Sciatic nerve (tissue), 2 donors: ENCODE measurements around the gene CCL24. TPM values are rescaled to one million over a fixed set of nuclear protein-coding genes. Genes with fewer than 3 reads are reported as not detected.
A peak's percentile ranks its signal among the peaks of the same experiment; 100 is the strongest.
"Not testable (repeated sequence)": the region's sequence is repeated elsewhere in the genome, so short reads cannot be mapped to it uniquely, and the experiment has no call there.

ENCODE experiments used
- ATAC-seq: fragments of 200-7000 bp; cut with Tn5 transposase; one replicate; pipeline ENCODE4 v1.9.1; 2020; ENCODE audit warnings: mild to moderate bottlenecking, moderate library complexity
- DNase-seq: peaks from one replicate; pipeline ENCODE4 v3.0.0-alpha.2; 2020; ENCODE audit warnings: low spot score
- intact Hi-C: fragments of 100-400 bp; cut with DNase I; formaldehyde crosslinking; loops from one replicate; pipeline ENCODE4 v1.14.2; 2022
- total RNA-seq: library from RNA; stranded (reverse); fragmentation: NEBNext Ultra II Directional; extraction: Animal tissue kit (Norgen Biotek cat#: 25700); gene quantifications from one replicate; pipeline ENCODE4 v1.2.1, GENCODE V29; 2021
- donor health status: DM: no; HTN: no; CAD: no.
- donor health status: DM: no; HTN: no; CAD: no.

Gene CCL24
- total RNA-seq, 1 donor from 2014 or later, result 0.67 TPM

DNA sequence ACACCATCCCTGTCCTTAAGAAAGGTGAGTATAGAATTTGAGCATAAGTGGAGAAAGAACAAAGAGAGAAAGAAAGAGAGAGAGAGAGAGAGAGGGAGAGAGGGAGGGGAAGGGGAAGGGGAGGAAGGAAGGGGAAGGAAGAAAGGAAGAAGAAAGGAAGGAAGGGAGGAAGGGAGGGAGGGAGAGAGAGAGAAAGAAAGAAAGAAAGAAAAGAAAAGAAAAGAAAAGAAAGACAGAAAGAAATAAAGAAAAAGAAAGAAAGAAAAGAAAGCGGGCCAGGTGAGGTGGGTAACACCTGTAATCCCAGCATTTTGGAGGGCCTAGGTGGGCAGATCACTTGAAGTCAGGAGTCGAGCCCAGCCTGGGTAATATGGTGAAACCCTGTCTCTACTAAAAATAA lies 19.9 kb downstream of the CCL24 start:
- ATAC-seq, result no peak
- DNase-seq, result no peak
- intact Hi-C loops, result no loop called here

DNA sequence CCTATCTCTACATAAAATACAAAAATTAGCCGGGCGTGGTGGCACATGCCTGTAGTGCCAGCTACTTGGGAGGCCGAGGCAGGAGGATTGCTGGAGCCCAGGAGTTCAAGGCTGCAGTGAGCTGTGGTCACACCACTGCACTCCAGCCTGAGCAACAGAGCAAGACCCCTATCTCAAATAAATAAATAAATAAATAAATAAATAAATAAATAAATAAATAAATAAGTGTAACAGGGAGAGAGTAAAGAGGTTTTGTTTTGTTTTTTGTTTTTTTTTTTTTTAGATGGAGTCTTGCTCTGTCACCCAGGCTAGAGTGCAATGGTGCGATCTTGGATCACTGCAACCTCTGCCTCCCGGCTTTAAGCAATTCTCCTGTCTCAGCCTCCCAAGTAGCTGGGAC lies 21.0 kb downstream of the CCL24 start:
- intact Hi-C loops, ATAC-seq, DNase-seq: not testable (repeated sequence)

DNA sequence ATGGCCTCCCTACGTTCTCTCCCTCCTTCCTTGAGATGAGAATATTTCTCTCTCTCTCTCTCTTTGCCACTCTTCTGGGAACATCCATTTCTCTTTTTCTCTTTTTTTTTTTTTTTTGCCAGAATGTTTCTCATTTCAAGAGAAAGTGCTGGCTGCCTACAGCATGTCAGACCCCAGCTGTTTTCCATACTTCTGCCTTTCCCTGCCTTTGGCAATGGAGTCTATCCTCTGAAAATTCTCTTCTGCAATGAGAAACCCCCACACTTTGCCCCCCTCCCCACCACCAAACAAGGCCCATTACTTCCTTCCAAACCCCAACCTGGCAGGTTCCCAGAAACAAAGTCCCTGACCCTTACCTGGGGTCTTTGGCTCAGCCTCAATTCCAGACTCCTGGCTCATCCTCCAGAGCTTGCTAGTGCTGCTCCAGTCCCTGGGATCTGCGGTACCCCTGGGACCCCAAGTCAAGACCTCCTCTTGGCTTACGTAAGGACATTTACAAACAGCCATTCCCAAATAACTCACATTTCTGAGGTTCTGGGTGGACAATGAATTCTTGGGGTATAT lies 24.2 kb downstream of the CCL24 start:
- DNase-seq, result no peak
- intact Hi-C loops, result no loop called here
- peak; percentile 40 for ATAC-seq

DNA sequence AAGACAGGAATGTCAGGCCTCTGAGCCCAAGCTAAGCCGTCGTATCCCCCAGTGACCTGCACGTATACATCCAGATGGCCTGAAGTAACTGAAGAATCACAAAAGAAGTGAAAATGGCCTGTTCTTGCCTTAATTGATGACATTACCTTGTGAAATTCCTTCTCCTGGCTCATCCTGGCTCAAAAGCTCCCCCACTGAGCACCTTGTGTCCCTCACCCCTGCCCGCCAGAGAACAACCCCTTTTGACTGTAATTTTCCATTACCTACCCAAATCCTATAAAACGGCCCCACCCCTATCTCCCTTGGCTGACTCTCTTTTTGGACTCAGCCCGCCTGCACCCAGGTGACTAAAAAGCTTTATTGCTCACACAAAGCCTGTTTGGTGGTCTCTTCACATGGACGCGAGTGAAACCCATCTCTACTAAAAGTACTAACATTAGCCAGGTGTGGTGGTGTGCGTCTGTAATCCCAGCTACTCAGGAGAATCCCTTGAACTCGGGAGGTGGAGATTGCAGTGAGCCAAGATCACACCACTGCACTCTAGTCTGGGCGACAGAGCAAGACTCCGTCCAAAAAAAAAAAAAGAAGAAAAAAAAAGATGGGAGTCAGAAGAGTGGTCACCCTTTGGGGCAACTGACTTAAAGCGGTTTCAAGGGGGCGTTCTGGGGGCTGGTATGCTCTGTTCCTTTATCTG lies 25.3 kb downstream of the CCL24 start:
- intact Hi-C loops, DNase-seq: not testable (repeated sequence)

DNA sequence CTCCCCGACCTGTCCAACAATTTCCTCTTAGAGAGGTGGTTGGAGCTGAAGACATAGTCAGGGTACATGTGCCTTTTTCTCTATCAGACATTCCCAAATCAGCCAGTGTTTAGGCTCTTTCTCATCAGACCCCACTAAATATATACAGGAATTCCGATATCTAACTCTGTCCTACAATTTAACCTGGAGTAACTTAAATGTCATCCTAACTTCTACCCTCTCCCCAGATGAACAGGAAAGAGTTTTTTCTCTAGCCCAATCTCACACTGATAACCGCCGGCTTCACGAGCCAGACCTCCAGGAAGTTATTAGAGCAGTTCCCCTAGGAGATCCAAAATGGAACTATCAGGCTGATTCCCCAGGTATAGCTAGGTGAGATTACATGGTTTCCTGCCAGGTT lies 30.5 kb downstream of the CCL24 start:
- DNase-seq, intact Hi-C loops, ATAC-seq: not testable (repeated sequence)

More for the DNA sequence above, 25.3 kb downstream of the CCL24 start:
- ATAC-seq, result not testable (repeated sequence)

DNA sequence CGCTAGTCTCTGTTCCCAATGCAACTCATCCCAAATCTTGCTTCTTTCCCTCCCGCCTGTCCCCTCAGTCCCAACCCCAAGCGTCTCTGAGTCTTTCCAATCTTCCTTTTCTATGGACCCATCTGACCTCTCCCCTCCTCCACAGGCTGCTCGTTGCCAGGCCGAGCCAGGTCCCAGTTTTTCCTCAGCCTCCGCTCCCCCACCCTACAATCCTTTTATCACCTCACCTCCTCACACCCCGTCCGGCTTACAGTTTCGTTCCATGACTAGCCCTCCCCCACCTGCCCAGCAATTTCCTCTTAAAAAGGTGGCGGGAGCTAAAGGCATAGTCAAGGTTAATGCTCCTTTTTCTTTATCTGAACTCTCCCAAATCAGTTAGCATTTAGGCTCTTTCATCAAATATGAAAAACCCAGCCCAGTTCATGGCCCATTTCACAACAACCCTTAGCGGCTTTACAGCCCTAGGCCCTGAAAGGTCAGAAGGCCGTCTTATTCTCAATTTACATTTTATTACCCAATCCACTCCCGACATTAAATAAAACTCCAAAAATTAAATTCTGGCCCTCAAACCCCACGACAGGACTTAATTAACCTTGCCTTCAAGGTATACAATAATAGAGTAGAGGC lies 32.8 kb downstream of the CCL24 start:
- intact Hi-C loops, DNase-seq, ATAC-seq: not testable (repeated sequence)

DNA sequence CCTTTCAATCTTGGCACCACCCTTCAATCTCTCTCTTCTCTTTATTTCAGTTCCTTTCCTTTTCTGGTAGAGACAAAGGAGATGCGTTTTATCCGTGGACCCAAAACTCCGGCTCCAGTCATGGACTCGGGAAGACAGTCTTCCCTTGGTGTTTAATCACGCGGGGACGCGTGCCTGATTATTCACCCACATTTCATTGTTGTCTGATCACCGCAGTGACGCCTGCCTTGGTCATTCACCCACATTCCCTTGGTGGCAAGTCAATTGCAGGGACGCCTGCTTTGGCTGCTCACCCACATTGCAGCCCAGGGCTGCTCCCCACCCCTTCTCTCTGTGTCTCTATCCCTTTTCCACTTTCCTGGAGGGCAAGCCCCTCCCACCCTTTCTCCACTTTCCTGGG lies 34.1 kb downstream of the CCL24 start:
- DNase-seq, ATAC-seq, intact Hi-C loops: not testable (repeated sequence)

DNA sequence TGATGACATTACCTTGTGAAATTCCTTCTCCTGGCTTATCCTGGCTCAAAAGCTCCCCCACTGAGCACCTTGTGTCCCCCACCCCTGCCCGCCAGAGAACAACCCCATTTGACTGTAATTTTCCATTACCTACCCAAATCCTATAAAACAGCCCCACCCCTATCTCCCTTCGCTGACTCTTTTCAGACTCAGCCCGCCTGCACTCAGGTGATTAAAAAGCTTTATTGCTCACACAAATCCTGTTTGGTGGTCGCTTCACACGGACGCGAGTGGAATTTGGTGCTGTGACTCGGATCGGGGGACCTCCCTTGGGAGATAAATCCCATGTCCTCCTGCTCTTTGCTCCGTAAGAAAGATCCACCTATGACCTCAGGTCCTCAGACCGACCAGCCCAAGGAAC lies 34.6 kb downstream of the CCL24 start:
- DNase-seq, intact Hi-C loops, ATAC-seq: not testable (repeated sequence)

DNA sequence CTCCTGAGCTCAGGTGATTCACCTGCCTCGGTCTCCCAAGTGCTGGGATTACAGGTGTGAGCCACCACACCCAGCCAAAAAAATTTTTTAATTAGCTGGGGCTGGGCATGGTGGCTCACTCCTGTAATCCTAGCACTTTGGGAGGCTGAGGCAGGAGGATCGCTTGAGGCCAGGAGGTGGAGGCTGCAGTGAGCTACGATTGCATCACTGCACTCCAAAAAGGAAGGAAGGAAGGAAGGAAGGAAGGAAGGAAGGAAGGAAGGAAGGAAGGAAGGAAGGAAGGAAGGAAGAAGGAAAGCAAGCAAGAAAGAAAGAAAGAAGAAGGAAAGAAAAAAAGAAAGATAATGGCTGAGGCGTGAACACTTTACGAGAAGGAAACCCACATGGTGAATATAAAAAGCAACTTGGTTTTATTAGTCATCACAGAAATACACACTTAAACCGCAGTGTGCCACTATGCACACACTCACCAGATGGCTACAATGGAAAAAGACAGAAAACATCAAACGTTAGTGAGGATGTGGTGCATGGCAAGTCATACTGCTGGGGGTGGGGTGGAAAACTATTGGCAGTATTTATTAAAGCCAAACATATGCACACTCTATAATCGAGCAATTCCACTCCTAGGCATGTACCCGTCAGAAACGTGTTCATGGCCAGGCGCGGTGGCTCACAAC lies 37.2 kb downstream of the CCL24 start:
- DNase-seq (no peak), ATAC-seq (no peak)
- intact Hi-C loops, result no loop called here

DNA sequence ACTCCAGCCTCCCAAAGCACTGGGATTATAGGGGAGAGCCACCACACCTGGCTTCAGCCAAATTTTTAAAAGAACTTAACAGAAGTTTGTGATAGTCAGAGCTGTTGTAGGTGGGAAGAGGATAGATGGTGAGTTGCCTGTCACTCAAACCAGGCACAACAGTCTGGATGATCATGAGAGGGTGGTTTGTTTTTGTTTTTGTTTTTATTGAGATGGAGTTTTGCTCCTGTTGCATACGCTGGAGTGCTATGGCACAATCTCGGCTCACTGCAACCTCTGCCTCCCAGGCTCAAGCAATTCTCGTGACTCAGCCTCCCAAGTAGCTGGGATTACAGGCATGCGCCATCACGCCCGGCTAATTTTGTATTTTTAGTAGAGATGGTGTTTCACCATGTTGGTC lies 39.6 kb downstream of the CCL24 start:
- DNase-seq, ATAC-seq, intact Hi-C loops: not testable (repeated sequence)

DNA sequence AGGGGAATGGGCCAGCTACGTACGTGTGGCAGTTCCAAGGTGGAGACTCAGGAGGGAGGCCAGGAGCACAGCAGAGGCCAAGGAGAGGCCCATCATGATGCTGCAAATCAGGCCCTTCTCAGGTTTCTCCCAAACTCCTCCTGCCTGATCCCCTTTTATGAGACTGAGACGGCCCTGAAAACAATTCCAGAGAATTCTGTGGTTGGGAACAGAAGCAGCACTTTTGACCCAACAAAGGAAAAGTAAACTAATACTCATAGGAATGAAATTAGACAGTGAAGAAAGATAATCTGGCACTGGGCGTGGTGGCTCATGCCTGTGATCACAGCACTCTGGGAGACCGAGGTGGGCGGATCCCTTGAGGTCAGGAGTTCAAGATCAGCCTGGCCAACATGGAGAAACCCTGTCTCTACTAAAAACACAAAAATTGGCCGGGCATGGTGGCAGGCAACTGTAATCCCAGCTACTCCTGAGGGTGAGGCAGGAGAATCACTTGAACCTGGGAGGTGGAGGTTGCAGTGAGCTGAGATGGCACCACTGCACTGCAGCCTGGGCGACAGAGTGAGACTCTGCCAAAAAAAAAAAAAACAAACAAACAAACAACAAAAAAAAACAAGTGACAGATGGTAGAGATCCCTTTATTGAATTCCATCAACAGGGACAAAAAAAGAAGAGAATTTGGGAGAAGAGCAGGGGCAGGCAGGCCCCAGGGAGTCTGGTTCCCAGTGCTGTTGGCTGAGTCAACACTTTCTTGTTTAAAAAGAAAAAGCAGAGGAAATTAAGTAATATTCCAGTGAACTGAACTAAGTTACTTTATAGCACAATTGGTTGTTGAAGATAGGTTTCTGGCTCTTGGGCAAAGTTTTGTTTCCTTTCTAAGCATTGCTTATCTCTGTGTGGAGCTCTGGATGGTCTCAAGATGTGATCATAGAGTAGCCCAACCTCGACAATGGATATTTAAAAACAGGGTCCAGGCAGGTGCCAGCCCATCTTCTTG lies 41.2 kb downstream of the CCL24 start, which contains the start of gene CCL26:
Gene CCL26, minus strand, starts transcription at position 131 of the 997 bp plus-strand sequence. Its CDS starts 35 bp downstream, at position 96.
- peak; percentile 78 for DNase-seq
- peak; percentile 92 for ATAC-seq
- intact Hi-C loops, result no loop called here

DNA sequence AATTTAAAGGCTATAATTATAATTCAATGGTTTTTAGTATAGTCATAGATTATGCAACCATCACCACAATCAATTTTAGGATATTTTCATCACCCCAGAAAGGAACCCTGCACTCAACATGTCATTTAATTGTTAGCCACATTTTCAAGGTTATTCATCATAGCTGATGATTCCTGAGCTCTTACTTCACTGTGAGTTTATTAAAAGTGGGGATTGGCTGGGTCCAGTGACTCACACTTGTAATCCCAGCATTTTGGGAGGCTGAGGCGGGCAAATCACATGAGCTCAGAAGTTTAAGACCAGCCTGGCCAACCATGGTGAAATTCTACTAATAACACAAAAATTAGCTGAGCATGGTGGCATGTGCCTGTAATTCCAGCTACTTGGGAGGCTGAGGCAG lies 42.4 kb downstream of the CCL24 start:
- intact Hi-C loops, result no loop called here
- DNase-seq (no peak), ATAC-seq (no peak)

DNA sequence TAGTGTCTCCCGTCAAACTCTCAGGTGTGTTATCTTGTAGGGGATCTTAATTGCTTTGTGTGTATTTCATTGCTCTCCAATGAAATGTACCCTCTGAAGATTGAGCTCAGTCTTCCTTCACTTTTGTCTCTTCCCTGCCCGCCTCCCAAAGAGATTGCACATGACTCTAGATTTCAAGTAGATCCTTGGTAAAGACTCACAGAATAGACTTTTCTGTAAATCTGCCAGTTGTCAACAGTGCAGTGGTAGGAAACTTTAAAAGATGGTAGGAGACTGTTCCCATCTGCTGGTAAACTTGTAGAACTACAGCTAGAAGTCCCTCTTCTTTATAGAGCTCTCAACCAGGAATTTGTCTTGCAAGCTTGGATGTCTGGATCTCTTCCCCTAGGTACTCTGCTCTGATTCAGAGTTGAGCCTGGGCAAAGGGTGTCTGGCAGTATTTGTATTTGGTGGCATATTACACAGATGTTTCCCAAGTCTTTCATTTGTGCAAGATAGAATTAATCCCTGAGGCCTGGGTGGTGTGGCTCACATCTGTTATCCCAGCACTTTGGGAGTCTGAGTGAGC lies 51.2 kb downstream of the CCL24 start:
- ATAC-seq (peak; percentile 79), DNase-seq (no peak)
- intact Hi-C loops, result no loop called here

DNA sequence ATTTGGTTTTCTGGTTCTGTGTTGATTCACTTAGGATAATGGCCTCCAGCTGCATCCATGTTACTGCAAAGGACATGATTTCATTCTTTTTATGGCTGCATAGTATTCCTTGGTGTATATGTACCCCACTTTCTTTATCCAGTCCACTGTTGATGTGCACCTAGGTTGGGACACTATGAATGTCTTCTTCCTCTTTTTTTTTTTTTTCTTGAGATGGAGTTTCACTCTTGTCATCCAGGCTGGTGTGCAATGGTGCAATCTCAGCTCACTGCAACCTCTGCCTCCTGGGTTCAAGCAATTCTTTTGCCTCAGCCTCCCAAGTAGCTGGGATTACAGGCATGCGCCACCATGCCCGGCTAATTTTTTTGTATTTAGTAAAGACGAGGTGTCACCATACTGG lies 51.8 kb downstream of the CCL24 start:
- DNase-seq, ATAC-seq, intact Hi-C loops: not testable (repeated sequence)
